IMR-90 (cell line): ENCODE measurements around the gene ARHGAP8.

Experiments used
- CTCF ChIP-seq: conservative IDR thresholded peaks from 2 replicates; pipeline ENCODE4 v1.5.1; 2012; ENCODE audit warnings: mild to moderate bottlenecking, low read depth, low read length, improper control_type of control experiment
- POLR2A ChIP-seq: IDR thresholded peaks from 2 replicates; pipeline ENCODE4 v1.6.1; 2012; ENCODE audit warnings: mild to moderate bottlenecking, low read depth, low read length

- no peak for TF ChIP-seq CTCF
- no peak for TF ChIP-seq POLR2A
Observed at GRCh38 chr22:44845191-44845590, 92.8 kb downstream of the ARHGAP8 start.
